Cardiac fibroblast (primary cell): ENCODE measurements around the gene MEP1A.
"Not testable (repeated sequence)": the region's sequence is repeated elsewhere in the genome, so short reads cannot be mapped to it uniquely, and the experiment has no call there.

Experiments
- DNase-seq, 2 donors: peaks; one replicate each; pipeline versions ENCODE4 v3.0.0 to v3.0.0-alpha.2; 2010; ENCODE audit warnings: low read depth in 2 of 2
- H3K4me3 ChIP-seq, 2 donors: replicated peaks in 1 of 2; 1 replicate in 1 of 2; 2 replicates in 1 of 2; pipeline ENCODE4 v1.5.1; 2011; ENCODE audit warnings: low read depth in 2 of 2, low read length in 2 of 2, mild to moderate bottlenecking in 2 of 2, moderate library complexity in 1 of 2
- TF ChIP-seq, protein P1 (sequence below): IDR thresholded peaks from one replicate; pipeline ENCODE4 v1.5.1; 2011; ENCODE audit warnings: low read depth, mild to moderate bottlenecking, low read length, inconsistent platforms

MEP1A gene

DNA sequence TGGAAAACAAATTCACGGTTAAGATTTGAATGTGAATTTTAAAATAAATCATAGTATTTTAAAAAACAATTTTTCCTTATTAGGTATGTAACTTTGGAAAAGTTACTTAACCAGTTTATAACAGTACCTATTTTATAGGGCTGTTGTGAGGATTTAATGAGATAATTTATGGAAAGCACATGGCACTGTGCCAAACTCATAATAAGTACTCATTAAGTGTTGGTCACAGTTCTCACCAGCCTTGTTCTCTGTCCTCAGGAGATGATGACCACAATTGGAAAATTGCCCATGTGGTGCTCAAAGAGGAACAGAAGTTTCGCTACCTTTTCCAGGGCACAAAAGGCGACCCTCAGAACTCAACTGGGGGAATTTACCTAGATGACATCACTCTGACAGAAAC is 39.6 kb downstream of the MEP1A start:
- TF ChIP-seq, protein P1, sequence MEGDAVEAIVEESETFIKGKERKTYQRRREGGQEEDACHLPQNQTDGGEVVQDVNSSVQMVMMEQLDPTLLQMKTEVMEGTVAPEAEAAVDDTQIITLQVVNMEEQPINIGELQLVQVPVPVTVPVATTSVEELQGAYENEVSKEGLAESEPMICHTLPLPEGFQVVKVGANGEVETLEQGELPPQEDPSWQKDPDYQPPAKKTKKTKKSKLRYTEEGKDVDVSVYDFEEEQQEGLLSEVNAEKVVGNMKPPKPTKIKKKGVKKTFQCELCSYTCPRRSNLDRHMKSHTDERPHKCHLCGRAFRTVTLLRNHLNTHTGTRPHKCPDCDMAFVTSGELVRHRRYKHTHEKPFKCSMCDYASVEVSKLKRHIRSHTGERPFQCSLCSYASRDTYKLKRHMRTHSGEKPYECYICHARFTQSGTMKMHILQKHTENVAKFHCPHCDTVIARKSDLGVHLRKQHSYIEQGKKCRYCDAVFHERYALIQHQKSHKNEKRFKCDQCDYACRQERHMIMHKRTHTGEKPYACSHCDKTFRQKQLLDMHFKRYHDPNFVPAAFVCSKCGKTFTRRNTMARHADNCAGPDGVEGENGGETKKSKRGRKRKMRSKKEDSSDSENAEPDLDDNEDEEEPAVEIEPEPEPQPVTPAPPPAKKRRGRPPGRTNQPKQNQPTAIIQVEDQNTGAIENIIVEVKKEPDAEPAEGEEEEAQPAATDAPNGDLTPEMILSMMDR = no peak
- no peak overlapping the region for H3K4me3 ChIP-seq
- no peak for DNase-seq

DNA sequence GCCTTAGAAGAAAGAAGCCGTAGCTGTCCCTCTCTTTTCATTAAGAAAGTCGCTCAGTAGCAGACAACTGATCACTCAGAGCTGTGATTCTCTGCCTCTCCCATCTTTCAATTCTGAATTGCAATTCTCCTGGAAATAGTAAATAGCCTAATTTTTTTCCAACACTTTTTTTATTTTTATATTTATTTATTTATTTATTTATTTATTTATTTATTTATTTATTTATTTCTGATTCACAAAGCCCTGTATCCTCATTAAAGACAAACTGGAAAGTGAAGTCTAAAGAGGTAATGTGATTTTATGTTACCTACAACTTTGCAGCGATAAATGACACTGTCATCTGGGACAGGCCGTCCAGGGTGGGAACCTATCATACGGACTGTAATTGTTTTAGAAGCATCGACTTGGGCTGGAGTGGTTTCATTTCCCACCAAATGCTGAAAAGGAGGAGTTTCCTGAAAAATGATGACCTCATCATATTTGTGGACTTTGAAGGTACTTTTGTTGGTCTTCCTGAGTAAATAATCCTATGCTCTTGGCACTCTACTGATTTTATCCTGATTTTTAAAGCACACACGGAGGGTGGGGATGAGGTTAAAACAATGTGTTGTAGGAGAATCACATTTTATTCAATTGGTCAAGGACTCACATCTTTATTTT is 41.2 kb downstream of the MEP1A start:
- H3K4me3 ChIP-seq, DNase-seq: not testable (repeated sequence)

DNA sequence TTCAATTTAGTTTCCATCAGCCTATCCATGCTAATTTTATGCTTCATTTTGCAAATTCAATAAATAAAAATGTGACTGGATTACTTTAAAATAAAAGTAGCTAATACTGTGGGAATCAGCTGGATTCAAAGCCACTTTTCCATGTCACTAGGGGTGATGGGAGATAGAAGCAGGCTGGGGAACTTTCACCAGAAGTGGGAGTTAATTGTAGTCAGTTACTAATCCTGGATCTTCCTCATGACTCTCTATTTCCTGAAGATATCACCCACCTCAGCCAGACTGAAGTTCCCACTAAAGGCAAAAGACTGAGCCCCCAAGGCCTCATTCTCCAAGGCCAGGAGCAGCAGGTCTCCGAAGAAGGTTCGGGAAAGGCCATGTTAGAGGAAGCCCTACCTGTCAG is 41.8 kb downstream of the MEP1A start:
- not testable (repeated sequence) for H3K4me3 ChIP-seq, DNase-seq

DNA sequence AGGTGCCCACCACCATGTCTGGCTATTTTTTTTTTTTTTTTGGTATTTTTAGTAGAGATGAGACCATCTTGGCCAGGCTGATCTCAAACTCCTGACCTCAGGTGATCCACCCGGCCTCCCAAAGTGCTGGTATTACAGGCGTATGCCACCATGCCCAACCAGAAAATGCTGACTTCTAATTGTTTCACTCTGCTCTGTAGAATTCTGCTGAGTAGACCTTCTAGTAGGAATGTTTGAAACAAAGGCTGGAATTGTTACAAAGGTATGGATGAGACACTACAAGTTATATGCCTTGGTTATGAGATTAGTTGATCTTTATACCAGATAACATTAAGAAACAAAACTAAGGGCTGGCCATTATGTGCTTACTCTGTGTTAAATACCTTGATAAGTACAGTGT is 44.8 kb downstream of the MEP1A start:
- TF ChIP-seq, protein P1 = no peak
- H3K4me3 ChIP-seq = no peak overlapping the region
- DNase-seq = no peak

DNA sequence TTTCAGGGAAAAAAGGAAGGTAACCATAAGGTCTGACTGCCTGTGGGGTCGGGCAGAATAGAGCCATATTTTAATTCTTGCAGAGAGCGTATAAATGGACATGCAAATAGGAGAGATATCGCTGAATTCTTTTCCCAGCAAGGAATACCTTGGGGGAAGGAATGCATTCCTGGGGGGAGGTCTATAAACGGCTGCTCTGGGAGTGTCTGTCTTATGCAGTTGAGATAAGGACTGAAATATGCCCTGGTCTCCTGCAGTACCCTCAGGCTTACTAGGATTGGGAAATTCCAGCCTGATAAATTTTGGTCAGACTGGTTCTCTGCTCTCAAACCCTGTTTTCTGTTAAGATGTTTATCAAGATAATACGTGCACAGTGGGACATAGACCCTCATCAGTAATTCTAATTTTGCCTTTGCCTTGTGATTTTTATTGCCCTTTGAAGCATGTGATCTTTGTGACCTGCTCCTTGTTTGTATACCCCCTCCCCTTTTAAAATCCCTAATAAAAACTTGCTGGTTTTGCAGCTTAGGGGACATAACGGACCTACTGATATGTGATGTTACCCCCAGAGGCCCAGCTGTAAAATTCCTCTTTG is 49.2 kb downstream of the MEP1A start:
- DNase-seq, H3K4me3 ChIP-seq: not testable (repeated sequence)

DNA sequence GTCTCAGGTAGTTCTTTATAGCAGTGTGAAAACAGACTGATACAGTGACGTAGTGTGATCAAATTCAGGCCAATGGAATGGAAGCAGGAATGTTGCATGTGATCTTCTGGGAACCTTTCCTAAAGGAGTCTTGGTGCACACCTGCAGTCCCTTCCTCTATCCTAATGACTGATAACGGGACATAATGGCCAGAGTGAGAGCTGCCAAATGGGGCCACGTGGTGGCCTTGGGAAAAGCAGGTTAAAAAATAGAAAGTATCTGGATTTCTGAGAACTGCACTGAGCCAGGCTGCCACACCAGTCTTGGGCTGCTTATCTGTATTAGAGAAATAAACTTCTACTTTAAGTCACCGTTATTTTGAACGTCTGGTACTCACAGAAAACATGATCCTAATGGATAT is 51.9 kb downstream of the MEP1A start:
- no peak overlapping the region for H3K4me3 ChIP-seq
- TF ChIP-seq, protein P1 = no peak
- no peak for DNase-seq

DNA sequence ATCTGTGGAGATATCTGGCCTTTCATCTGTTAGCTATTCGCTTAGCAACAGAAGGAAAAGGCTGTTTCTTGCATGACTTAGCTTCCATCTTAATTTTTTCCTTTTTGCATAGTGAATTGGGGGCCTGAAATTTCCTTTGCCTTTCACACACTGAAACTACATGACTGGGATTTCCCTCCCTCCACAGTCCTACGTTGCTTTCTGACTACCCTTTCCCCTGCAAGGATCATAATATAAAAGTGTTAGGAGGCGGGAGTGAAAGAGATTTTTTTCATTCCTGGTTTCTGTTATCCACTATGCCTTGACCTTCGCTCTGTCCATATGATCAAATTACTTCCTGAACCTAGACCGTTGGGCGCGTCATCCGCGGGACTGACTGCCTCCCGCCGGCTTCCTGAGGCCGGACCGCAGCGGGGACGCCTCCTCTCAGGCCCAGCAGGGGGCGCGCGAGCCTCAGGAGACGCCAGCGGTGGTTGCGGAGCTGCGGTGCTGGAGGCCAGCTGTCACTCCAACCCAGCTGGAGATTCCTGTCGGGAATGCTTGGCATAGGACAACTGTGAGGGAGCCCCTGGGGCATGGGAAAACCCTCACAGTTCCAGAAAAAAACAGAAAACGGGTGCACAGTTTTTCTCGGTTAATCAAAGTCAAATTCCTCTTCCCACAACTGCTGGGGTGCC is 55.6 kb downstream of the MEP1A start:
- H3K4me3 ChIP-seq = no peak overlapping the region
- DNase-seq = peak; percentile 80 to 82
- TF ChIP-seq, protein P1 = peak; percentile 86

DNA sequence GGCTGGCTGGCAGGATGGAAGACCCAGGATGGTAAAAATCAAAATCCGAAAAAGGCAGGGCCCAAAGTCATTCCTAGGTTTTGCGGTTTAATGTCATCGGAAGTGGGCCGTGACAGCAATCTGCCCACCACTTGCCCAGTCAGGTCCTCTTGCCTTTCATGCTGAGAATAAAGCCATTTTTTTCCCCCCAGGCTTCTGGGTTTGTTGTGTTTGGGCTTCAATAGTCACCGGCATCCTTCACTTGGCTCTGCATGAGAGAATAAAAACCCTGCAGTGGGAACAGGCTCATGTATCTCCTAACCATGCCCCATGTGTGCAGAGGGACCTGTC is 56.1 kb downstream of the MEP1A start:
- no peak overlapping the region for H3K4me3 ChIP-seq

More for the DNA sequence above, 56.1 kb downstream of the MEP1A start:
- no peak for DNase-seq
- TF ChIP-seq, protein P1 = no peak
